Endothelial cell of umbilical vein (primary cell): ENCODE data around the gene AUTS2. TPM values are rescaled to one million over a fixed set of nuclear protein-coding genes. Genes with fewer than 3 reads are reported as not detected.

Experiments
- BruUV-seq: library from RNA; stranded (reverse); fragments of 400-500 nt; replicated peaks from 2 replicates; lab custom pipeline; 2021; lab: Mats Ljungman, UMichigan
- CTCF ChIA-PET: fragments of 300-600, 350-600 bp; sonication (Branson Sonifier 250); formaldehyde crosslinking; loops from one replicate; lab custom pipeline; 2021; ENCODE audit warnings: antibody characterized with exemption, inconsistent platforms; lab: Charles Lee
- POLR2A ChIA-PET: fragments of 300-600, 350-600 bp; sonication (Branson Sonifier 250); formaldehyde crosslinking; loops from one replicate; lab custom pipeline; 2021; ENCODE audit warnings: antibody characterized with exemption, inconsistent platforms; lab: Charles Lee
- DNase-seq: peaks from one replicate; pipeline ENCODE4 v3.0.0-alpha.2; 2011; ENCODE audit warnings: low read depth, low spot score
- FAIRE-seq: peaks from 2 replicates; lab custom pipeline; 2011; peaks lifted over from hg19 to GRCh38; lab: Jason Lieb, UNC
- H2AFZ ChIP-seq: 2 replicates; pipeline ENCODE4 v1.6.0; 2012; ENCODE audit warnings: low read depth, low read length, control low read depth, inconsistent platforms
- H3K27ac ChIP-seq: 2 replicates; pipeline ENCODE4 v1.5.1; 2011; ENCODE audit warnings: low read depth, mild to moderate bottlenecking, control low read depth, low read length, moderate library complexity; ENCODE audit not compliant: insufficient read depth
- H3K27me3 ChIP-seq, 2 experiments: 2 replicates each; pipeline versions ENCODE4 v1.6.0 to v1.6.1; 2011; ENCODE audit warnings: low read length in 2 of 2, mixed read lengths in 1 of 2; ENCODE audit not compliant: control insufficient read depth in 2 of 2, insufficient read depth in 2 of 2
- H3K36me3 ChIP-seq, 2 experiments: 2 replicates in 1 of 2; 3 replicates in 1 of 2; pipeline ENCODE4 v1.5.1; 2011; ENCODE audit warnings: low read length in 2 of 2, mild to moderate bottlenecking in 1 of 2, moderate library complexity in 1 of 2; ENCODE audit not compliant: control insufficient read depth in 2 of 2, insufficient read depth in 2 of 2; ENCODE audit errors: extremely low read depth in 1 of 2
- H3K4me1 ChIP-seq: 3 replicates; pipeline ENCODE4 v1.5.1; 2011; ENCODE audit warnings: mild to moderate bottlenecking, low read length; ENCODE audit not compliant: control insufficient read depth, insufficient read depth; ENCODE audit errors: extremely low read depth
- H3K4me2 ChIP-seq: 2 replicates; pipeline ENCODE4 v1.6.1; 2011; ENCODE audit warnings: low read length, control low read depth, mixed read lengths; ENCODE audit not compliant: insufficient read depth
- H3K4me3 ChIP-seq, 3 experiments: fragments of 200-600 bp in 1 of 3; sonication (generic), shearing (Covaris generic) in 1 of 3; replicated peaks in 1 of 3; 2 replicates each; pipeline ENCODE4 v1.5.1; 2011 to 2016; ENCODE audit warnings: control low read depth in 3 of 3, low read length in 3 of 3, mild to moderate bottlenecking in 2 of 3, inconsistent platforms in 1 of 3, low read depth in 1 of 3, moderate library complexity in 1 of 3; ENCODE audit not compliant: insufficient read depth in 1 of 3
- H3K79me2 ChIP-seq: 2 replicates; pipeline ENCODE4 v1.6.0; 2012; ENCODE audit warnings: low read length, inconsistent platforms; ENCODE audit not compliant: control insufficient read depth, insufficient read depth
- H3K9ac ChIP-seq: replicated peaks from 2 replicates; pipeline ENCODE3; 2011; ENCODE audit warnings: low read length, control low read depth; ENCODE audit not compliant: insufficient read depth; ENCODE audit errors: extremely low read depth
- H3K9me1 ChIP-seq: replicated peaks from 3 replicates; pipeline ENCODE4 v1.6.0; 2011; ENCODE audit warnings: mild to moderate bottlenecking, low read length; ENCODE audit not compliant: control insufficient read depth, insufficient read depth; ENCODE audit errors: extremely low read depth
- H3K9me3 ChIP-seq: replicated peaks from 2 replicates; pipeline ENCODE4 v1.5.1; 2012; ENCODE audit warnings: low read length, inconsistent platforms; ENCODE audit not compliant: control insufficient read depth, insufficient read depth
- H4K20me1 ChIP-seq: replicated peaks from 2 replicates; pipeline ENCODE3; 2011; ENCODE audit warnings: mild to moderate bottlenecking, low read length; ENCODE audit not compliant: control insufficient read depth, insufficient read depth; ENCODE audit errors: extremely low read depth
- EZH2 ChIP-seq: IDR thresholded peaks from 2 replicates; pipeline ENCODE4 v1.6.1; 2012; ENCODE audit warnings: borderline replicate concordance, low read depth, mild to moderate bottlenecking, moderate library complexity, low read length, inconsistent platforms; ENCODE audit not compliant: severe bottlenecking
- FOS ChIP-seq: IDR thresholded peaks from 2 replicates; pipeline ENCODE4 v1.6.1; 2011; ENCODE audit warnings: mild to moderate bottlenecking, low read length, moderate library complexity, borderline replicate concordance; ENCODE audit not compliant: insufficient read depth
- GATA2 ChIP-seq: IDR thresholded peaks from 2 replicates; pipeline ENCODE4 v1.7.0; 2011; ENCODE audit warnings: low read depth, mild to moderate bottlenecking, moderate library complexity, mixed read lengths, low read length; ENCODE audit not compliant: insufficient read length, insufficient read depth
- JUN ChIP-seq: IDR thresholded peaks from 2 replicates; pipeline ENCODE4 v1.6.1; 2011; ENCODE audit warnings: borderline replicate concordance, low read depth; ENCODE audit not compliant: insufficient read length, insufficient read depth
- MYC ChIP-seq: IDR thresholded peaks from one replicate; pipeline ENCODE4 v1.6.1; 2011; ENCODE audit warnings: mild to moderate bottlenecking, low read depth, low read length
- POLR2A ChIP-seq: IDR thresholded peaks from 2 replicates; pipeline ENCODE4 v1.6.1; 2012; ENCODE audit warnings: low read depth, mild to moderate bottlenecking, control low read depth, low read length
- POLR2AphosphoS5 ChIP-seq: IDR thresholded peaks from 2 replicates; pipeline ENCODE4 v1.6.1; 2012; ENCODE audit warnings: low read depth, mild to moderate bottlenecking, control low read depth, low read length, moderate library complexity; ENCODE audit not compliant: insufficient read depth
- dilution Hi-C: fragments of 300-500 bp; cut with MboI; formaldehyde crosslinking; loops from one replicate; pipeline ENCODE4 v1.15.0; 2019; ENCODE audit warnings: low sequenced_read_pairs; ENCODE audit not compliant: extremely low pct_ligation_motif_present
- intact Hi-C: fragments of 100-400 bp; cut with micrococcal nuclease; formaldehyde crosslinking; loops from one replicate; pipeline ENCODE4 v1.10.0; 2022
- polyA plus RNA-seq, 4 experiments: library from polyadenylated mRNA; depleted of rRNA in 3 of 4; stranded (reverse) in 3 of 4; unstranded in 1 of 4; fragments of >200 nt; gene quantifications; 2 replicates each; pipeline versions ENCODE4 v1.2.1 to v1.2.3, GENCODE V29; 2011 to 2012; ENCODE audit warnings: missing spikeins in 1 of 4
- total RNA-seq: library from RNA; stranded (reverse); gene quantifications from 2 replicates; pipeline ENCODE4 v1.2.3, GENCODE V29; 2021
- TF ChIP-seq, protein P1 (sequence below): IDR thresholded peaks from 2 replicates; pipeline ENCODE4 v1.6.1; 2011; ENCODE audit not compliant: insufficient read depth, insufficient read length
- TF ChIP-seq, protein P2 (sequence below), 2 donors: IDR thresholded peaks; 1 replicate in 1 of 2; 2 replicates in 1 of 2; pipeline ENCODE4 v1.5.1; 2011; ENCODE audit warnings: low read length in 2 of 2, mild to moderate bottlenecking in 2 of 2, moderate library complexity in 2 of 2, control low read depth in 1 of 2, inconsistent platforms in 1 of 2, low read depth in 1 of 2; ENCODE audit not compliant: insufficient read depth in 1 of 2; ENCODE audit errors: extremely low read depth in 1 of 2

AUTS2 gene
- total and polyA plus RNA-seq, 2 donors (not counting 3 experiments of a cell fraction or from before 2014, with no cell fraction given), result 0.59 to 8.0 TPM

DNA sequence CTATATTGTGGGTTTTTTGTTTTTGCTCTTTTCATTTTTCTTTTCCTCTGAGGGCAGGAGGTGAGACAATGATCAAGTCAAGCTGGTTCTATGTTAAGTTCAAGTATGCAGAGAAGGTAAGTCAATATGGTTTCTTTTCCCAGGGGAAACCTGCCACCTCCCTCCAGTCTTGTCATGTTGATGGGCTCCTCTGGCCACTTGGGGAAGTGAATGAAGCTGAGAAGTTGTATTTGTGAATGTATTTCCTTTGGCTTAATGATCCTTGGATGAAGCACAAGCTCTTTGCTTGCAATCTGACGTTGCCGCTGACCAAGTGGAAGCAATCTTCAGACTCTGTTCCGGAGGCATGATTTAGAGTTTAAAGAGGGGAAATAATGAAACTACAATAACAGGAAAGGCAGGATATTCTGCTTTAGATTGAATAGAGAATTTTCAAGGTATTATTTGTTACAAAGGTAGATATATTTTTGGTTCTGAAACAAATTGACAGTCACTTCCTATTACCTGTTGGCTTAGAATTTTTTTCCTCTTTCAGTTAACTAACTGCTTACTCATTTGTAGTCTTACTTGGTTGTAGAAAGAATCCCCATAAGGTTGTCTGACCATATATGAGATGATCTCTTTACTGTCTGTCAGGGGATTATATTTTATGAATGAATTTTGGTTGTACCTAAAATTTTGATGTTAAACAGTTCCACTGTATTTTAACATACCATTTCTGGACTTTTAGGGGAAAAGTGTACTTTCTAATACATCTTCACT is 369.6 kb downstream of the AUTS2 start:
- no peak overlapping the region for H3K9ac ChIP-seq
- FAIRE-seq, result no peak
- TF ChIP-seq, protein P1, sequence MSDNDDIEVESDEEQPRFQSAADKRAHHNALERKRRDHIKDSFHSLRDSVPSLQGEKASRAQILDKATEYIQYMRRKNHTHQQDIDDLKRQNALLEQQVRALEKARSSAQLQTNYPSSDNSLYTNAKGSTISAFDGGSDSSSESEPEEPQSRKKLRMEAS, result no peak
- TF ChIP-seq POLR2AphosphoS5, result no peak
- no peak for TF ChIP-seq GATA2
- TF ChIP-seq MYC, result no peak
- TF ChIP-seq FOS, result no peak
- TF ChIP-seq JUN, result no peak
- TF ChIP-seq, protein P2, sequence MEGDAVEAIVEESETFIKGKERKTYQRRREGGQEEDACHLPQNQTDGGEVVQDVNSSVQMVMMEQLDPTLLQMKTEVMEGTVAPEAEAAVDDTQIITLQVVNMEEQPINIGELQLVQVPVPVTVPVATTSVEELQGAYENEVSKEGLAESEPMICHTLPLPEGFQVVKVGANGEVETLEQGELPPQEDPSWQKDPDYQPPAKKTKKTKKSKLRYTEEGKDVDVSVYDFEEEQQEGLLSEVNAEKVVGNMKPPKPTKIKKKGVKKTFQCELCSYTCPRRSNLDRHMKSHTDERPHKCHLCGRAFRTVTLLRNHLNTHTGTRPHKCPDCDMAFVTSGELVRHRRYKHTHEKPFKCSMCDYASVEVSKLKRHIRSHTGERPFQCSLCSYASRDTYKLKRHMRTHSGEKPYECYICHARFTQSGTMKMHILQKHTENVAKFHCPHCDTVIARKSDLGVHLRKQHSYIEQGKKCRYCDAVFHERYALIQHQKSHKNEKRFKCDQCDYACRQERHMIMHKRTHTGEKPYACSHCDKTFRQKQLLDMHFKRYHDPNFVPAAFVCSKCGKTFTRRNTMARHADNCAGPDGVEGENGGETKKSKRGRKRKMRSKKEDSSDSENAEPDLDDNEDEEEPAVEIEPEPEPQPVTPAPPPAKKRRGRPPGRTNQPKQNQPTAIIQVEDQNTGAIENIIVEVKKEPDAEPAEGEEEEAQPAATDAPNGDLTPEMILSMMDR (IDR thresholded peaks at IDR 0.05; ENCODE audit: extremely low read depth in 1 of 2, insufficient read depth in 1 of 2, low read depth in 1 of 2, low read length in 2 of 2), result no peak
- TF ChIP-seq EZH2, result no peak
- TF ChIP-seq POLR2A, result no peak
- POLR2A ChIA-PET, result no interaction called here
- CTCF ChIA-PET, result no interaction called here
- H3K36me3 ChIP-seq, result no peaks in the 10 kb centered on the region
- H3K4me2 ChIP-seq, result no peak overlapping the region
- dilution Hi-C loops (no loop called here), intact Hi-C loops (no loop called here)
- no peaks in the 10 kb centered on the region for H3K9me1 ChIP-seq
- no peaks in the 10 kb centered on the region for H4K20me1 ChIP-seq
- H3K4me3 ChIP-seq, result no peak overlapping the region
- no TSS peak for BruUV-seq
- no peaks in the 10 kb centered on the region for H3K79me2 ChIP-seq
- no peaks in the 10 kb centered on the region for H3K9me3 ChIP-seq
- H3K27me3 ChIP-seq, result no peaks in the 10 kb centered on the region
- no peak overlapping the region for H3K27ac ChIP-seq
- no peak overlapping the region for H2AFZ ChIP-seq
- H3K4me1 ChIP-seq, result no peaks in the 10 kb centered on the region
- DNase-seq, result no peak
